B cell (primary cell): Measurements from ENCODE around the gene PLCG1.

Experiments used
- EZH2 ChIP-seq: IDR thresholded peaks from 2 replicates; pipeline ENCODE4 v1.6.1; 2012; ENCODE audit warnings: borderline replicate concordance, low read depth, mild to moderate bottlenecking, moderate library complexity, low read length; ENCODE audit not compliant: insufficient read depth, poor library complexity, severe bottlenecking
- TF ChIP-seq, protein P1 (sequence below): fragments of 200-600 bp; IDR thresholded peaks from one replicate; pipeline ENCODE4 v1.8.0; 2022; ENCODE audit warnings: antibody characterized with exemption, mild to moderate bottlenecking

DNA sequence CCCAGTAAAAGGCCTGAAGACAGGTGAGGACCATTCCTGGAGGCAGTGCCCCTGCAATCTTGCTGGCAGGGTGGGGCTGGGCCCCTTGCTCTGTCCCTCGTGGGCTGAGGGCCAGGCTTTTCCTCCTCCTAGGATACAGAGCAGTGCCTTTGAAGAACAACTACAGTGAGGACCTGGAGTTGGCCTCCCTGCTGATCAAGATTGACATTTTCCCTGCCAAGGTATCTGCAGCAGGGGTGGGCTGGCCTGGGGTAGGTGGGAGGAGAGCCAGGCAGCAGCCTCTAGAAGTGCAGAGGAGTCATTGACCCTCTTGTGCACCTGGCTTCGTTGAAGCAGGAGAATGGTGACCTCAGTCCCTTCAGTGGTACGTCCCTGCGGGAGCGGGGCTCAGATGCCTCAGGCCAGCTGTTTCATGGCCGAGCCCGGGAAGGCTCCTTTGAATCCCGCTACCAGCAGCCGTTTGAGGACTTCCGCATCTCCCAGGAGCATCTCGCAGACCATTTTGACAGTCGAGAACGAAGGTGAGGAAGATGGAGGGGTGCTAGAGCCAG, 36.5 kb downstream of the PLCG1 start:
- TF ChIP-seq, protein P1, sequence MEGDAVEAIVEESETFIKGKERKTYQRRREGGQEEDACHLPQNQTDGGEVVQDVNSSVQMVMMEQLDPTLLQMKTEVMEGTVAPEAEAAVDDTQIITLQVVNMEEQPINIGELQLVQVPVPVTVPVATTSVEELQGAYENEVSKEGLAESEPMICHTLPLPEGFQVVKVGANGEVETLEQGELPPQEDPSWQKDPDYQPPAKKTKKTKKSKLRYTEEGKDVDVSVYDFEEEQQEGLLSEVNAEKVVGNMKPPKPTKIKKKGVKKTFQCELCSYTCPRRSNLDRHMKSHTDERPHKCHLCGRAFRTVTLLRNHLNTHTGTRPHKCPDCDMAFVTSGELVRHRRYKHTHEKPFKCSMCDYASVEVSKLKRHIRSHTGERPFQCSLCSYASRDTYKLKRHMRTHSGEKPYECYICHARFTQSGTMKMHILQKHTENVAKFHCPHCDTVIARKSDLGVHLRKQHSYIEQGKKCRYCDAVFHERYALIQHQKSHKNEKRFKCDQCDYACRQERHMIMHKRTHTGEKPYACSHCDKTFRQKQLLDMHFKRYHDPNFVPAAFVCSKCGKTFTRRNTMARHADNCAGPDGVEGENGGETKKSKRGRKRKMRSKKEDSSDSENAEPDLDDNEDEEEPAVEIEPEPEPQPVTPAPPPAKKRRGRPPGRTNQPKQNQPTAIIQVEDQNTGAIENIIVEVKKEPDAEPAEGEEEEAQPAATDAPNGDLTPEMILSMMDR: no peak
- no peak for TF ChIP-seq EZH2
